NCI-H128 (cell line): ENCODE data around the gene NXPE2.

Experiments
- DNase-seq: peaks from one replicate; lab custom pipeline; 2025; ENCODE audit not compliant: unreplicated experiment; lab: John Stamatoyannopoulos, UW

Gene NXPE2

GRCh38 chr11:114738954-114739353 lies 60.6 kb downstream of the NXPE2 start:
- peak; percentile 62 for DNase-seq

- no peak for DNase-seq
Measured at GRCh38 chr11:114745150-114745671, 66.9 kb downstream of the NXPE2 start.

GRCh38 chr11:114746013-114746412 lies 67.7 kb downstream of the NXPE2 start:
- DNase-seq = no peak
